NB4 (cell line): Measurements from ENCODE around the gene AP1S3.

Experiments used
- CTCF ChIP-seq: IDR thresholded peaks from one replicate; pipeline ENCODE4 v1.5.1; 2012; ENCODE audit warnings: low read depth, low read length
- MAX ChIP-seq: IDR thresholded peaks from 2 replicates; pipeline ENCODE4 v1.6.1; 2011; ENCODE audit warnings: low read depth, low read length
- POLR2A ChIP-seq: IDR thresholded peaks from 2 replicates; pipeline ENCODE4 v1.6.1; 2011; ENCODE audit warnings: mild to moderate bottlenecking; ENCODE audit not compliant: insufficient read length; ENCODE audit errors: extremely low read depth

- TF ChIP-seq CTCF (no peak), MAX (no peak), POLR2A (no peak)
Observed at GRCh38 chr2:223712642-223713041, 124.7 kb downstream of the AP1S3 start.
